ENCODE data around the gene PLCG2. TPM values are rescaled to one million over a fixed set of nuclear protein-coding genes. Genes with fewer than 3 reads are reported as not detected.
"Not testable (repeated sequence)": the region's sequence is repeated elsewhere in the genome, so short reads cannot be mapped to it uniquely, and the experiment has no call there.

PLCG2 gene
- total RNA-seq, 6 experiments from 2014 or later, result 11.1 to 23.1 (median 17.7) TPM

DNA sequence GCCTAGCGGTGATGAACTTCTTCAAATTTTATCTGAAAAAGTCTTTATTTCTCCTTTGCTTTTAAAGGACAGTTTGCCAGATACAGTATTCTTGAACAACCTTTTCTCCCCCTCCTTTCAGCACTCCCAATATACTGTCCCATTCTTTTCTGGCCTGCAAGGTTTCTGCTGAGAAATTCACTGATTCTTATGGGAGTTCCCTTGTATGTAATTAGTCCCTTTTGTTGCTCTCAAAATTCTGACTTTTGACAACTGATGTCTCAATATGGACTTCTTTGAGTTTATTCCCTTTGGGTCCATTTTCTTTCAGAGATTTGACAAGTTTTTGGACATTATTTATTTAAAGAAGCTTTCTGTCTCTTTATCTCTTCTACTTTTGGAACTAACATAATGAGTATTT is 192.8 kb downstream of the PLCG2 start:
- H3K36me3 ChIP-seq, result no peaks in the 10 kb centered on the region
- ATAC-seq (no peak), DNase-seq (no peak)
- H3K9me3 ChIP-seq, result no peaks in the 10 kb centered on the region
- no peak overlapping the region for H3K27ac ChIP-seq
- no peak overlapping the region for H3K4me3 ChIP-seq
- intact Hi-C loops (cut with DNase I), result no loop called here
- TF ChIP-seq, protein P1, sequence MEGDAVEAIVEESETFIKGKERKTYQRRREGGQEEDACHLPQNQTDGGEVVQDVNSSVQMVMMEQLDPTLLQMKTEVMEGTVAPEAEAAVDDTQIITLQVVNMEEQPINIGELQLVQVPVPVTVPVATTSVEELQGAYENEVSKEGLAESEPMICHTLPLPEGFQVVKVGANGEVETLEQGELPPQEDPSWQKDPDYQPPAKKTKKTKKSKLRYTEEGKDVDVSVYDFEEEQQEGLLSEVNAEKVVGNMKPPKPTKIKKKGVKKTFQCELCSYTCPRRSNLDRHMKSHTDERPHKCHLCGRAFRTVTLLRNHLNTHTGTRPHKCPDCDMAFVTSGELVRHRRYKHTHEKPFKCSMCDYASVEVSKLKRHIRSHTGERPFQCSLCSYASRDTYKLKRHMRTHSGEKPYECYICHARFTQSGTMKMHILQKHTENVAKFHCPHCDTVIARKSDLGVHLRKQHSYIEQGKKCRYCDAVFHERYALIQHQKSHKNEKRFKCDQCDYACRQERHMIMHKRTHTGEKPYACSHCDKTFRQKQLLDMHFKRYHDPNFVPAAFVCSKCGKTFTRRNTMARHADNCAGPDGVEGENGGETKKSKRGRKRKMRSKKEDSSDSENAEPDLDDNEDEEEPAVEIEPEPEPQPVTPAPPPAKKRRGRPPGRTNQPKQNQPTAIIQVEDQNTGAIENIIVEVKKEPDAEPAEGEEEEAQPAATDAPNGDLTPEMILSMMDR (IDR thresholded peaks at IDR 0.05), result no peak
- TF ChIP-seq POLR2A (IDR thresholded peaks at IDR 0.05), result no peak
- WGBS (ENCODE audit: insufficient coverage, low coverage, low lambda C conversion rate, missing lambda C conversion rate), result 90% methylated on average over 1 of the region's 1 CpG
- H3K4me1 ChIP-seq, result no peaks in the 10 kb centered on the region
- H3K27me3 ChIP-seq, result no peaks in the 10 kb centered on the region

DNA sequence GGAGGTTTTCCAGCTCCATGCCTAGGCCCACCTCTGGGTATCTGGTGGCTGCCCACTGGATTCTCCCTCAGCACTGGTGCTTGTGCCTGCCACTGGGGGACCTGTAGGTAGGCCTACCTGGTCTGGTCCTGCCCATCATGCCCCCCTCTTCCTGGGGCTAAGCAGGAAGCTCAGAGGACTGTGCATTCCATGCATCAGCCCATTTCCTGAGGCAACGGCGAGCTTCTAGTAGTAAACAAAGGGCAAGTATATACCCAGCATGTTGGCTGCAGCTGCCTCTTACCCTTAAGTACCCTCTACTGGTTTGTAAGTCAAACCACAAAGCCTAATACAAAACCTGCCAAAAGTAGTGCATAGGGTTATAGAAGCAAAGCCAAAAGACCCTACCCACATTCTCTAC is 194.6 kb downstream of the PLCG2 start:
- 60% methylated on average over 1 of the region's 2 CpGs for WGBS (ENCODE audit: insufficient coverage, low coverage, low lambda C conversion rate, missing lambda C conversion rate)
- intact Hi-C loops (cut with DNase I), result no loop called here
- TF ChIP-seq POLR2A (IDR thresholded peaks at IDR 0.05), result no peak
- TF ChIP-seq, protein P1 (IDR thresholded peaks at IDR 0.05), result no peak

DNA sequence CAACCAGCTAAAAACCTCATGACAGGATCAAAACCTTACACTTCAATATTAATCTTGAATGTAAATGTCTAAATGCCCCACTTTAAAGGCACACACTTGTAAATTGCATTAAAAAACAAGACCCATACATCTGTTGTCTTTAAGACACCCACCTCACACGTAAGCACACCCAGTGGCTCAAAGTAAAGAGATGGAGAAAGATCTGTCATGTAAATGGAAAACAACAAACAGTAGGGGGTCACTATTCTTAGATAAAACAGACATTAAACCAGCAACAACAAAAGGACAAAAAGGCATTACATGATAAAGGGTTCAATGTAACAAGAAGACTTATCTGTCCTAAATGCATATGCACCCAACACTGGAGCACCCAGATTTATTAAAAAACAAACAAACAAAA is 196.5 kb downstream of the PLCG2 start:
- TF ChIP-seq, protein P1 (IDR thresholded peaks at IDR 0.05), result no peak
- TF ChIP-seq POLR2A (IDR thresholded peaks at IDR 0.05), result no peak
- H3K27me3 ChIP-seq, result no peaks in the 10 kb centered on the region
- WGBS (ENCODE audit: insufficient coverage, low coverage, low lambda C conversion rate, missing lambda C conversion rate), result 20% methylated on average over 1 of the region's 1 CpG
- no peak overlapping the region for H3K27ac ChIP-seq
- DNase-seq (no peak), ATAC-seq (no peak)
- intact Hi-C loops (cut with DNase I), result no loop called here
- H3K4me3 ChIP-seq, result no peak overlapping the region
- no peaks in the 10 kb centered on the region for H3K9me3 ChIP-seq
- no peaks in the 10 kb centered on the region for H3K36me3 ChIP-seq
- no peaks in the 10 kb centered on the region for H3K4me1 ChIP-seq

More for the DNA sequence above, 194.6 kb downstream of the PLCG2 start:
- no peaks in the 10 kb centered on the region for H3K9me3 ChIP-seq
- H3K4me1 ChIP-seq, result no peaks in the 10 kb centered on the region
- peak in 1 of 4 donors; percentile 20 for ATAC-seq
- H3K27me3 ChIP-seq, result no peaks in the 10 kb centered on the region
- H3K27ac ChIP-seq, result no peak overlapping the region
- no peak overlapping the region for H3K4me3 ChIP-seq
- H3K36me3 ChIP-seq, result no peaks in the 10 kb centered on the region
- DNase-seq, result no peak

DNA sequence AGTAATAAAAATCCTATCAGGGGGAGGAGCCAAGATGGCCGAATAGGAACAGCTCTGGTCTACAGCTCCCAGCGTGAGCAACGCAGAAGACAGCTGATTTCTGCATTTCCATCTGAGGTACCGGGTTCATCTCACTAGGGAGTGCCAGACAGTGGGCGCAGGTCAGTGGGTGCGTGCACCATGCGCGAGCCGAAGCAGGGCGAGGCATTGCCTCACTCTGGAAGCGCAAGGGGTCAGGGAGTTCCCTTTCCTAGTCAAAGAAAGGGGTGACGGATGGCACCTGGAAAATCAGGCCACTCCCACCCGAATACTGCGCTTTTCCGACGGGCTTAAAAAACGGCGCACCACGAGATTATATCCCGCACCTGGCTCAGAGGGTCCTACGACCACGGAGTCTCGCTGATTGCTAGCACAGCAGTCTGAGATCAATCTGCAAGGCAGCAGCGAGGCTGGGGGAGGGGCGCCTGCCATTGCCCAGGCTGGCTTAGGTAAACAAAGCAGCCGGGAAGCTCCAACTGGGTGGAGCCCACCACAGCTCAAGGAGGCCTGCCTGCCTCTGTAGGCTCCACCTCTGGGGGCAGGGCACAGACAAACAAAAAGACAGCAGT is 198.3 kb downstream of the PLCG2 start:
- ATAC-seq; intact Hi-C loops (cut with DNase I); DNase-seq; H3K4me1 ChIP-seq; H3K27me3 ChIP-seq; H3K9me3 ChIP-seq; H3K36me3 ChIP-seq; H3K27ac ChIP-seq; H3K4me3 ChIP-seq: not testable (repeated sequence)
- WGBS (ENCODE audit: insufficient coverage, low coverage, low lambda C conversion rate, missing lambda C conversion rate), result 79% methylated on average over 10 of the region's 26 CpGs

DNA sequence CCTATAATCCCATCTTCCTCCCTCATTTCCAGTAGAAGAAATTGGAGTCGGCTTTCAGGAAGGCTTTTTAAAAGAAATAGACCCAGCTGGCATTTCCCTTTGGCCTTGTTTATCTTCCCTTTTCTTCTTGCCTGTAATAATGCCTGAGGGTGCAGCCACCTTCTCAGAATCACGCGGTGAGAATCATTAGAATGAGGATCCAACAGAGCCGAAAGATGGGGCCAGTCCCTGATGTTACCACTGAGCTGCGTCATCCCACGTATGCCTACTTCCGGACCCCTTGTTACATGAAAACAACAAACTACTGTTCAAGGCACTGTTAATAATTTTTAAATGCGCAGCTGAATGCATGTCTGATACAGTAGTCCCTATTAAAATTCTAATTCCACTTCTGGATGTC is 208.0 kb downstream of the PLCG2 start:
- H3K27ac ChIP-seq, result no peak overlapping the region
- no peaks in the 10 kb centered on the region for H3K27me3 ChIP-seq
- no peak for TF ChIP-seq POLR2A (IDR thresholded peaks at IDR 0.05)
- TF ChIP-seq, protein P1 (IDR thresholded peaks at IDR 0.05), result no peak
- H3K4me3 ChIP-seq, result no peak overlapping the region
- ATAC-seq (no peak), DNase-seq (no peak)
- no peaks in the 10 kb centered on the region for H3K36me3 ChIP-seq
- 83% methylated on average over 8 of the region's 8 CpGs for WGBS (ENCODE audit: insufficient coverage, low coverage, low lambda C conversion rate, missing lambda C conversion rate)
- no peaks in the 10 kb centered on the region for H3K9me3 ChIP-seq
- no peaks in the 10 kb centered on the region for H3K4me1 ChIP-seq
- intact Hi-C loops (cut with DNase I), result no loop called here
